Adrenal gland (tissue), 12 donors: Measurements from ENCODE around the gene TTLL11. TPM values are rescaled to one million over a fixed set of nuclear protein-coding genes. Genes with fewer than 3 reads are reported as not detected.

Experiments used
- DNase-seq, 7 donors: peaks; one replicate each; pipeline ENCODE4 v3.0.0-alpha.2; 2019 to 2020
- H3K27ac ChIP-seq, 5 donors: fragments of 200-600 bp; sonication (generic) in 4 of 5; 1 replicate in 3 of 5; 2 replicates in 2 of 5; pipeline versions ENCODE4 v1.5.1 to v1.8.0; 2016 to 2020; ENCODE audit warnings: mild to moderate bottlenecking in 1 of 5
- H3K27me3 ChIP-seq: fragments of 200-600 bp; 2 replicates; pipeline ENCODE4 v1.8.0; 2021
- H3K36me3 ChIP-seq, 2 donors: fragments of 200-600 bp; replicated peaks in 1 of 2; 1 replicate in 1 of 2; 2 replicates in 1 of 2; pipeline versions ENCODE4 v1.5.1 to v1.8.0; 2018 to 2022
- H3K4me1 ChIP-seq, 2 donors: fragments of 200-600 bp; replicated peaks in 1 of 2; 1 replicate in 1 of 2; 2 replicates in 1 of 2; pipeline versions ENCODE4 v1.5.1 to v1.8.0; 2018 to 2021
- H3K4me3 ChIP-seq, 4 donors: fragments of 200-600 bp; sonication (generic) in 3 of 4; one replicate each; pipeline ENCODE4 v1.5.1; 2016 to 2018
- H3K9me3 ChIP-seq, 3 donors: fragments of 200-600 bp; sonication (generic) in 1 of 3; replicated peaks in 1 of 3; 1 replicate in 2 of 3; 2 replicates in 1 of 3; pipeline versions ENCODE4 v1.5.1 to v1.8.0; 2016 to 2021
- CTCF ChIP-seq, 6 experiments: fragments of 450-650 bp in 4 of 6; fragments of 200-600 bp in 2 of 6; sonication (generic) in 1 of 6; IDR thresholded peaks; 1 replicate in 5 of 6; 2 replicates in 1 of 6; pipeline versions ENCODE4 v1.5.1 to v1.8.0; 2016 to 2021; ENCODE audit warnings: antibody characterized with exemption in 6 of 6, mild to moderate bottlenecking in 2 of 6, moderate library complexity in 1 of 6
- POLR2A ChIP-seq, 2 donors: fragments of 450-650 bp; IDR thresholded peaks; one replicate each; pipeline ENCODE4 v1.6.1; 2017; ENCODE audit warnings: antibody characterized with exemption in 2 of 2, mild to moderate bottlenecking in 2 of 2, moderate library complexity in 1 of 2
- WGBS, 4 donors: extraction: QIAGEN DNeasy Blood & Tissue Kit in 2 of 4; methylation state at CpG; one replicate each; pipeline versions ENCODE4 v1.1.5 to v1.1.7; 2013 to 2017; 5-methylcytosine and 5-hydroxymethylcytosine counted together
- intact Hi-C, 2 donors: fragments of 100-400 bp; cut with DNase I; formaldehyde crosslinking; loops; one replicate each; pipeline versions ENCODE4 v1.14.1 to v1.15.0; 2022 to 2023
- polyA plus RNA-seq, 3 donors: library from polyadenylated mRNA; stranded (reverse); fragments of 200-250 nt in 2 of 3; fragments of 350-450 nt in 1 of 3; fragmentation: Illumina TruSeq in 1 of 3; extraction: RNeasy Lipid Tissue Mini Kit (QIAGEN cat#74804) in 1 of 3; gene quantifications; one replicate each; pipeline ENCODE4 v1.2.3, GENCODE V29; 2013 to 2014
- total RNA-seq, 9 donors: library from RNA; depleted of rRNA in 4 of 9; stranded (reverse); fragments of >200 nt in 4 of 9; fragments of 120-200 nt in 1 of 9; fragmentation: NEBNext Ultra II Directional in 1 of 9; extraction: Animal tissue kit (Norgen Biotek cat#: 25700) in 1 of 9; gene quantifications; one replicate each; pipeline versions ENCODE4 v1.1.0 to v1.2.4, GENCODE V29; 2013 to 2023
- donor health status: healthy with polysubstance abuse.
- donor health status: Bipolar disorder and iron deficiency.
- donor health status: DM: yes; HTN: yes; CAD: no.
- donor health status: DM: no; HTN: no; CAD: no.
- donor health status: DM: no; HTN: no; CAD: no.
- donor health status: DM: yes; HTN: yes; CAD: no.

Gene TTLL11
- total and polyA plus RNA-seq, 12 donors: 4.8 to 30.9 (median 13.7) TPM

GRCh38 chr9:121776001-121776738 is 316.9 kb downstream of the TTLL11 start:
- 95 to 98% (median 96%) methylated on average over 21 to 23 of the region's 23 CpGs for WGBS, 4 donors
- Histone ChIP-seq H3K27ac (no peak overlapping the region), H3K27me3 (no peaks in the 10 kb centered on the region), H3K36me3 (peaks cover 0 to 56% of the 10 kb centered on the region in 2 donors), H3K9me3 (no peaks in the 10 kb centered on the region), H3K4me3 (no peak overlapping the region), H3K4me1 (peaks cover 17 to 30% of the 10 kb centered on the region in 2 donors)
- TF ChIP-seq CTCF (IDR thresholded peaks at IDR 0.05) (no peak), POLR2A (IDR thresholded peaks at IDR 0.05) (no peak)
- intact Hi-C loops: loop anchor here in 1 of 2 donors (10.0 kb wide), 1 partner anchor 79 kb away; no protein-coding TSS in a partner anchor
- peak in 3 of 7 donors; percentile 8 to 45 (median 16) for DNase-seq

GRCh38 chr9:121774715-121775613 is 318.1 kb downstream of the TTLL11 start:
- TF ChIP-seq CTCF (IDR thresholded peaks at IDR 0.05) (no peak), POLR2A (IDR thresholded peaks at IDR 0.05) (no peak)
- no peak overlapping the region for H3K27ac ChIP-seq
- no peaks in the 10 kb centered on the region for H3K9me3 ChIP-seq
- no peak overlapping the region for H3K4me3 ChIP-seq
- H3K4me1 ChIP-seq: peaks cover 17 to 30% of the 10 kb centered on the region in 2 donors
- peak in 3 of 7 donors; percentile 14 to 46 (median 17) for DNase-seq
- H3K36me3 ChIP-seq: peaks cover 0 to 60% of the 10 kb centered on the region in 2 donors
- WGBS, 4 donors: 95 to 96% (median 95%) methylated on average over 20 to 26 of the region's 26 CpGs
- intact Hi-C loops: loop anchor here in 1 of 2 donors (10.0 kb wide), 1 partner anchor 80 kb away; no protein-coding TSS in a partner anchor
- no peaks in the 10 kb centered on the region for H3K27me3 ChIP-seq

GRCh38 chr9:121773954-121774714 is 319.0 kb downstream of the TTLL11 start:
- no peaks in the 10 kb centered on the region for H3K9me3 ChIP-seq
- H3K36me3 ChIP-seq: peaks cover 0 to 68% of the 10 kb centered on the region in 2 donors
- H3K4me3 ChIP-seq: no peak overlapping the region
- intact Hi-C loops: loop anchor here in 1 of 2 donors (10.0 kb wide), 1 partner anchor 81 kb away; no protein-coding TSS in a partner anchor
- 89 to 96% (median 92%) methylated on average over 10 to 19 of the region's 19 CpGs for WGBS, 4 donors
- TF ChIP-seq CTCF (IDR thresholded peaks at IDR 0.05) (no peak), POLR2A (IDR thresholded peaks at IDR 0.05) (no peak)
- H3K4me1 ChIP-seq: peaks cover 15 to 25% of the 10 kb centered on the region in 2 donors
- DNase-seq: peak in 3 of 7 donors; percentile 10 to 23 (median 13)
- no peak overlapping the region for H3K27ac ChIP-seq
- no peaks in the 10 kb centered on the region for H3K27me3 ChIP-seq
